ENCODE data around the gene PARN. TPM values are rescaled to one million over a fixed set of nuclear protein-coding genes. Genes with fewer than 3 reads are reported as not detected.

The PARN gene
- total and polyA plus RNA-seq, 2 of the 8 experiments (the other 6 are each of a cell fraction or from before 2014, with no cell fraction given), result 24.5 to 44.6 TPM

GRCh38 chr16:14509055-14509454 lies 121.0 kb downstream of the PARN start (continued):
- no peak for TF ChIP-seq HDAC2 (IDR thresholded peaks at IDR 0.05; ENCODE audit: borderline replicate concordance in 1 of 2, low read depth in 2 of 2, low read length in 2 of 2)
